ENCODE data around the gene CHRNA4. TPM values are rescaled to one million over a fixed set of nuclear protein-coding genes. Genes with fewer than 3 reads are reported as not detected.

Gene CHRNA4
- total and polyA plus RNA-seq, 5 donors, result 0.02 to 0.54 (median 0.27) TPM; not detected in 1

GRCh38 chr20:63333241-63333836 lies 27.8 kb downstream of the CHRNA4 start:
- peak; percentile 10 to 40 (median 16) for DNase-seq
- intact Hi-C loops (cut with DNase I), result no loop called here
- H3K4me1 ChIP-seq (ENCODE audit: control insufficient read depth, insufficient read depth, low read length), result no peaks in the 10 kb centered on the region
- no peaks in the 10 kb centered on the region for H3K27me3 ChIP-seq (ENCODE audit: control insufficient read depth, insufficient read depth)
- H3K4me3 ChIP-seq (ENCODE audit: low read length), result no peak overlapping the region
- no peaks in the 10 kb centered on the region for H3K9me3 ChIP-seq (ENCODE audit: control insufficient read depth, low read length)
- no peak overlapping the region for H3K27ac ChIP-seq (ENCODE audit: low read length)
- ATAC-seq, result no peak
- WGBS, result 87% methylated on average over 19 of the region's 19 CpGs

DNA sequence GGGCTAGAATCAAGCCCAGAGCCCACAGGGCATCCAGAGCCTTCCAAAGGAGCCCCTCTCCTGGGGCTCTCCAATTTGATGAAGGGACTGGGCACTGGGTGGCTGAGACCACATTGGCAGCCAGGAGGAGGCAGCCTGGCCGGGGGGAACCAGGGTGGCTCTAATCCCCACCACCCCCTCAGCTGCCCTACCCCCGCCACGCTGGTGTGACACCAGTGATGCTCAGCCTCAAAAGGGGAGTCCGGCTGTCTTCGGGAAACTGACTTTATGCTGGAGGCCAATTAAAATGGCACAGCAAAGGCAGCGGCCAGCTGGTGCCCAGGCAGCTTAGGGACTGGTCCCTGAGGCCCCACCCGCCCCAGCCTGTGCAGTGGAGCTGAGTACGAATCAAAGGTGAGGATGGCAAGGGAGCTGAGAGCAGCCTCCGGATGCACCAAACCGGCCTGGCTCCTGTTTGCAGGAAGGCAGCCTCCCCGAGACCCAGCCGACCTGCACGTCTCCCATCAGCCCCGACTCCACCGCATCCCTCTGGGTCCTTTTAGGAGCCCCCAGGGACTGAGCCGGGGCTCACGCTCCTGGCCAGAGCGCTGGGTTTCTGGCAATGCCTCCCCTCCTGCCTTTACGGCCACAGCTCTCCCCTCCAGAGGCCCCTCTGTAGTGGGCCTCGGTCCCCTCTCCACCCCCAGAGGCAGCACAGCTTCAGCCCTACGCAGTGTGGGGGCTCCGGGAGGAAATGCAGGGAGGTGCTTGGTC lies 28.5 kb downstream of the CHRNA4 start:
- Histone ChIP-seq H3K27ac (ENCODE audit: low read length) (no peak overlapping the region), H3K4me1 (ENCODE audit: control insufficient read depth, insufficient read depth, low read length) (no peaks in the 10 kb centered on the region), H3K4me3 (ENCODE audit: low read length) (no peak overlapping the region), H3K9me3 (ENCODE audit: control insufficient read depth, low read length) (no peaks in the 10 kb centered on the region), H3K27me3 (ENCODE audit: control insufficient read depth, insufficient read depth) (no peaks in the 10 kb centered on the region)
- peak; percentile 3 to 41 (median 32) for DNase-seq
- no peak for ATAC-seq
- intact Hi-C loops (cut with DNase I), result no loop called here
- 85% methylated on average over 22 of the region's 22 CpGs for WGBS

DNA sequence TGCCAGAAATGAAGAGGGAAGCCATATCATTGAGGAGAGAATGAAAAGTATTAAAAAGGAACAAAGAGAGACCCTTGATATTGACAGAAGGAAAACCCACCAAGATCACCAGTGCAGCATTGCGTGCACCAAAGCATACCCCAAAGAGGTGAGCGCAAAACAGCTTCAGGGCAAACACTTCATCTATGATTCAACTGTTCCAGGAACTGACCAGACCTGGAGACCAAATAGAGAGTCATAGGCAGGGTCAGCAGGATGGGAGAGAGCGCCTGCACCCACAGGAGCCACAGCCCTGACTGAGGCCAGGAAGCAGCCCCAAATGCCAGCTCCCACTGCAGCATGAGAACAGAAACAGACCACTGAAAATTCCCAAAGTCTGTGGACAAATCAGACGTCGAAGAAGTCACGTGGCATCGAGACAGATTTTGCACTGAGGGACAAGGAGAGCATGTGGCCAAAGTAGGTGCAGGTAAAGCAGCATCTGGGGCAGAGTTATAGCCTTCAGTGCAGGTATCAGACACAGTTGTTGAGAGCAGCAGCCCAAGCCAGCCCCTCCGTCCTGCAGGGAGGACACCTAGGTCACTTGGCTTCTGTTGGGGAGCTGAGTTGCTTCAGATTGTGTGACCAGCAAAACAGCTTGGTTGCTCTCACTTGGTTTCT lies 29.3 kb downstream of the CHRNA4 start:
- H3K4me1 ChIP-seq (ENCODE audit: control insufficient read depth, insufficient read depth, low read length), result no peaks in the 10 kb centered on the region
- no peaks in the 10 kb centered on the region for H3K27me3 ChIP-seq (ENCODE audit: control insufficient read depth, insufficient read depth)
- intact Hi-C loops (cut with DNase I), result no loop called here
- ATAC-seq (no peak), DNase-seq (peak in 1 of 3 donors; percentile 2)
- no peak overlapping the region for H3K27ac ChIP-seq (ENCODE audit: low read length)
- H3K9me3 ChIP-seq (ENCODE audit: control insufficient read depth, low read length), result no peaks in the 10 kb centered on the region
- no peak overlapping the region for H3K4me3 ChIP-seq (ENCODE audit: low read length)
- WGBS, result 95% methylated on average over 8 of the region's 8 CpGs

DNA sequence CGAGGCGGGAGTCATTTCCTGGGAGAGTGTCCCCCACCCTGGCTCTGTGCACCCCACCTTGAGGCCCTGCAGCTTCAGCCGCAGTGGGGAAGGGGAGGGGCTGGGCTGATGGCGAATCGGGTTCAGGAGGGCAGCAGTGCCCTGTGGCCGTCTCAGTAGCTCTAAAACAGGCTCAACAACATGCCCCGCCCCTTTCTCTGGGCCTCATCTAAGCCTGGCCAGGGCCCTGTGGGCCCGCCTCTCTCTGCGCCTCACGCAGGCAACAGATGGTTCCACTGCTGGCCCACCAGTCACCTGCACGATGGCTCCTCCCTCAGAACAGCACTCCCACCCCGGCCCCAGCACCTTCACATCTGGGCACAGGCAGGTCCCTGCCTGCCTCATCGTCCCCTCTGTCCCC lies 30.2 kb downstream of the CHRNA4 start:
- DNase-seq (peak in 2 of 3 donors; percentile 16 to 35), ATAC-seq (no peak)
- WGBS, result 75% methylated on average over 13 of the region's 13 CpGs
- no peaks in the 10 kb centered on the region for H3K9me3 ChIP-seq (ENCODE audit: control insufficient read depth, low read length)
- H3K27ac ChIP-seq (ENCODE audit: low read length), result no peak overlapping the region
- no peak overlapping the region for H3K4me3 ChIP-seq (ENCODE audit: low read length)
- H3K4me1 ChIP-seq (ENCODE audit: control insufficient read depth, insufficient read depth, low read length), result no peaks in the 10 kb centered on the region
- intact Hi-C loops (cut with DNase I), result no loop called here
- no peaks in the 10 kb centered on the region for H3K27me3 ChIP-seq (ENCODE audit: control insufficient read depth, insufficient read depth)

- H3K27ac ChIP-seq (ENCODE audit: low read length), result no peak overlapping the region
- no peaks in the 10 kb centered on the region for H3K4me1 ChIP-seq (ENCODE audit: control insufficient read depth, insufficient read depth, low read length)
- H3K27me3 ChIP-seq (ENCODE audit: control insufficient read depth, insufficient read depth), result no peaks in the 10 kb centered on the region
- 77% methylated on average over 20 of the region's 20 CpGs for WGBS
- no peak for ATAC-seq
- intact Hi-C loops (cut with DNase I), result no loop called here
- H3K4me3 ChIP-seq (ENCODE audit: low read length), result no peak overlapping the region
- no peaks in the 10 kb centered on the region for H3K9me3 ChIP-seq (ENCODE audit: control insufficient read depth, low read length)
- DNase-seq, result peak; percentile 6 to 44 (median 40)
These were observed 30.9 kb downstream of the CHRNA4 start for GRCh38 chr20:63330084-63330760.

- H3K4me3 ChIP-seq (ENCODE audit: low read length), result no peak overlapping the region
- no peaks in the 10 kb centered on the region for H3K4me1 ChIP-seq (ENCODE audit: control insufficient read depth, insufficient read depth, low read length)
- intact Hi-C loops (cut with DNase I), result no loop called here
- H3K9me3 ChIP-seq (ENCODE audit: control insufficient read depth, low read length), result no peaks in the 10 kb centered on the region
- 87% methylated on average over 18 of the region's 18 CpGs for WGBS
- H3K27me3 ChIP-seq (ENCODE audit: control insufficient read depth, insufficient read depth), result no peaks in the 10 kb centered on the region
- ATAC-seq (no peak), DNase-seq (peak; percentile 4 to 24 (median 23))
- H3K27ac ChIP-seq (ENCODE audit: low read length), result no peak overlapping the region
These were observed 31.6 kb downstream of the CHRNA4 start for GRCh38 chr20:63329331-63330083.

GRCh38 chr20:63328718-63329275 lies 32.4 kb downstream of the CHRNA4 start:
- Histone ChIP-seq H3K4me3 (ENCODE audit: low read length) (no peak overlapping the region), H3K27me3 (ENCODE audit: control insufficient read depth, insufficient read depth) (no peaks in the 10 kb centered on the region), H3K27ac (ENCODE audit: low read length) (no peak overlapping the region), H3K9me3 (ENCODE audit: control insufficient read depth, low read length) (no peaks in the 10 kb centered on the region), H3K4me1 (ENCODE audit: control insufficient read depth, insufficient read depth, low read length) (no peaks in the 10 kb centered on the region)
- DNase-seq (peak in 1 of 3 donors; percentile 23), ATAC-seq (no peak)
- intact Hi-C loops (cut with DNase I), result no loop called here
- WGBS, result 65% methylated on average over 21 of the region's 21 CpGs

- DNase-seq (peak in 2 of 3 donors; percentile 22 to 51), ATAC-seq (no peak)
- Histone ChIP-seq H3K4me3 (ENCODE audit: low read length) (no peak overlapping the region), H3K27me3 (ENCODE audit: control insufficient read depth, insufficient read depth) (no peaks in the 10 kb centered on the region), H3K4me1 (ENCODE audit: control insufficient read depth, insufficient read depth, low read length) (no peaks in the 10 kb centered on the region), H3K9me3 (ENCODE audit: control insufficient read depth, low read length) (no peaks in the 10 kb centered on the region), H3K27ac (ENCODE audit: low read length) (no peak overlapping the region)
- intact Hi-C loops (cut with DNase I), result no loop called here
- 88% methylated on average over 20 of the region's 20 CpGs for WGBS
These were observed 33.0 kb downstream of the CHRNA4 start for GRCh38 chr20:63328026-63328700.

DNA sequence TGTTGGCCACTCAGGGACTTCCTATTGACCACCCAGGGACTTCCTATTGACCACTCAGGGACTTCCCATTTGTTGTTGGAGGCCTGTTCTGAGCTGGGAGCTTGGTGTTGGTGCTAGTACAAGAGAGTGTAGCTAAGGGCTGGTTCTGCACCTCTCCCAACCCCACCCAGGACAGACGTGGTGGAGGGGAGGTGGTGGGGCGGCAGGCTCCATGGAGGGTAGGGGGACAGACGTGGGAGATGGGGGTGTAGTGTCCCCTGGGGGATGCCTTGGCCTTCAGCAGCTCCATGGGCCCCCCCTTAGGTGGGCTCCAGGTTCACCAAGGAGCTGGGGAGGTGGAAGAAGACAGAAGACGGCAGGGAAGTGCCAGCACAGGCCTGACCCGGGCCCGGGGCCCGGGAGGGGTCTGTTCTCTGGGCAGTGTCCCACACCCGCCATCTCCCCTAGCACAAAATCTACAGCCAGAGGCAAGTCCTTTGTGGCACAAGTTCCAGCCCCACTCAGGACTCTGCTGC lies 33.9 kb downstream of the CHRNA4 start:
- no peak overlapping the region for H3K27ac ChIP-seq (ENCODE audit: low read length)
- 90% methylated on average over 8 of the region's 8 CpGs for WGBS

More for the DNA sequence above, 33.9 kb downstream of the CHRNA4 start:
- no peaks in the 10 kb centered on the region for H3K27me3 ChIP-seq (ENCODE audit: control insufficient read depth, insufficient read depth)
- ATAC-seq (no peak), DNase-seq (peak in 1 of 3 donors; percentile 16)
- intact Hi-C loops (cut with DNase I), result no loop called here
- H3K4me1 ChIP-seq (ENCODE audit: control insufficient read depth, insufficient read depth, low read length), result no peaks in the 10 kb centered on the region
- no peaks in the 10 kb centered on the region for H3K9me3 ChIP-seq (ENCODE audit: control insufficient read depth, low read length)
- H3K4me3 ChIP-seq (ENCODE audit: low read length), result no peak overlapping the region
